DMS79 (cell line): ENCODE results near the gene LIMS1.
"Not testable (repeated sequence)": the region's sequence is repeated elsewhere in the genome, so short reads cannot be mapped to it uniquely, and the experiment has no call there.

Source experiments
- DNase-seq: peaks from one replicate; lab custom pipeline; 2025; lab: John Stamatoyannopoulos, UW

Gene LIMS1

GRCh38 chr2:108533832-108534583, at the start of gene LIMS1:
LIMS1 (plus strand) TSS chr2:108534470; CDS start chr2:108534563, 93 bp downstream.
- peak; percentile 50 for DNase-seq

- no peak for DNase-seq
Observed at GRCh38 chr2:108485253-108485652, 49.0 kb upstream of the LIMS1 start.

- DNase-seq = no peak
Observed at GRCh38 chr2:108490506-108491122, 43.7 kb upstream of the LIMS1 start.

GRCh38 chr2:108491848-108492247, 42.4 kb upstream of the LIMS1 start:
- no peak for DNase-seq

- DNase-seq = no peak
Observed at GRCh38 chr2:108492364-108492763, 41.9 kb upstream of the LIMS1 start.

GRCh38 chr2:108496167-108496566, 38.1 kb upstream of the LIMS1 start:
- not testable (repeated sequence) for DNase-seq

- not testable (repeated sequence) for DNase-seq
Observed at GRCh38 chr2:108507620-108508019, 26.6 kb upstream of the LIMS1 start.

- DNase-seq = not testable (repeated sequence)
Observed at GRCh38 chr2:108512431-108512830, 21.8 kb upstream of the LIMS1 start.

GRCh38 chr2:108514478-108514877, 19.8 kb upstream of the LIMS1 start:
- not testable (repeated sequence) for DNase-seq

GRCh38 chr2:108524688-108525087, 9.6 kb upstream of the LIMS1 start:
- not testable (repeated sequence) for DNase-seq

- DNase-seq = not testable (repeated sequence)
Observed at GRCh38 chr2:108525258-108525657, 9.0 kb upstream of the LIMS1 start.

- DNase-seq = no peak
Observed at GRCh38 chr2:108531674-108532055, 2.6 kb upstream of the LIMS1 start.

GRCh38 chr2:108534584-108535356, 500 bp downstream of the LIMS1 start:
- peak; percentile 11 for DNase-seq

- DNase-seq = no peak
Observed at GRCh38 chr2:108535357-108535631, 1.0 kb downstream of the LIMS1 start.

GRCh38 chr2:108536133-108536780, 2.0 kb downstream of the LIMS1 start:
- no peak for DNase-seq

GRCh38 chr2:108536911-108537310, 2.6 kb downstream of the LIMS1 start:
- no peak for DNase-seq

GRCh38 chr2:108538000-108538625, 3.8 kb downstream of the LIMS1 start:
- DNase-seq = no peak

- no peak for DNase-seq
Observed at GRCh38 chr2:108541451-108541850, 7.2 kb downstream of the LIMS1 start.

GRCh38 chr2:108542071-108542470, 7.8 kb downstream of the LIMS1 start:
- no peak for DNase-seq

GRCh38 chr2:108547606-108548005, 13.3 kb downstream of the LIMS1 start:
- DNase-seq = no peak

- no peak for DNase-seq
Observed at GRCh38 chr2:108548208-108549003, 14.1 kb downstream of the LIMS1 start.
